ENCODE results near the gene AVPR2.

AVPR2 gene

DNA sequence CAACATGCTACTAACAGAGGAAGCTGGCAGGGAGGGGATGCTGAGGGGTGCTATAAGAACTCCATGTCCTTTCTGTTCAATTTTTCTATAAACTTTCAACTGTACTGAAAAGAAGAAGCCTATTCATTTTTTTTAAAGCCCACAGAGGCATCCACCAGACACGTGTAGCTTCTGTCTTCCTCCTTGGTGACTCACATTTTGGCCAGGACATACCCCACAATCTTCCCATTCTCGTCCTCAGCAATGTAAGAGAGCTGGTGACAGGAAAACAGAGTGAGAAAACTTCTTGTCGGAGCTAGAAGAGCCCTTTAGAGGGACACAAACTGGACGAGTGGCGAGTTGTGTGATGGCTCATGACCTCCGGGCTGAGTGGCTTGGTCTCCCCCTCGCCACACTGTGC is 29.3 kb downstream of the AVPR2 start:
- DNase-seq, result no peak

DNA sequence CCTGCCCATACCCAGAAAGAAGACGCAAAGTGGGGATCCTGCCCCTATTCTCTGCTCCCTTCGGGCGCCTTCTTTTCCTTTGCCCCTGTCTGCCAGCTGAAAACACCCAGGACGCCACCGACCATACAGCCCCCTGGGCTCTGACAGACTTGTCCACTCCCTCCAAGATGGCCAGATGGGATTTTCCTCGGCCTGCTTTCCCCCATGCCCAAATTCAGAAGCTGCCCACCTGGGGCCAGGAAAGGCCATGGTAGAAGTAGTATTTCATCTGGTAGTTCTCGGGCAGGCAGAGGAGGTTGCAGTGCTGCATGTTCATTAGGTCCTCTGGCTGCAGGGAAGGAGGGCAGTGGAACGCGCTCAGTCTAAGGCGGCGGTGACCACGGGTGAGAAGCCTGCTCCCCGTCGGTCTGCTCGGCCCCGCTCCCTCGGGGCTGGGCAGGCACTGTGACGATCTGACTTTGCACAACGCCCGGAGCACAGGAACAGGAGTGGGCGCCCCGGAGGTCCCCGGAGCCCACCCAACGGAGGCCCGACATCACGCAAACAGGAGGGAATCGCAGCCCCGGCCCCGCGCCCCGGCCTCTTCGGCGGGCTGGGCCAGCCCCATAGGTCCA is 29.8 kb downstream of the AVPR2 start:
- DNase-seq, result no peak

DNA sequence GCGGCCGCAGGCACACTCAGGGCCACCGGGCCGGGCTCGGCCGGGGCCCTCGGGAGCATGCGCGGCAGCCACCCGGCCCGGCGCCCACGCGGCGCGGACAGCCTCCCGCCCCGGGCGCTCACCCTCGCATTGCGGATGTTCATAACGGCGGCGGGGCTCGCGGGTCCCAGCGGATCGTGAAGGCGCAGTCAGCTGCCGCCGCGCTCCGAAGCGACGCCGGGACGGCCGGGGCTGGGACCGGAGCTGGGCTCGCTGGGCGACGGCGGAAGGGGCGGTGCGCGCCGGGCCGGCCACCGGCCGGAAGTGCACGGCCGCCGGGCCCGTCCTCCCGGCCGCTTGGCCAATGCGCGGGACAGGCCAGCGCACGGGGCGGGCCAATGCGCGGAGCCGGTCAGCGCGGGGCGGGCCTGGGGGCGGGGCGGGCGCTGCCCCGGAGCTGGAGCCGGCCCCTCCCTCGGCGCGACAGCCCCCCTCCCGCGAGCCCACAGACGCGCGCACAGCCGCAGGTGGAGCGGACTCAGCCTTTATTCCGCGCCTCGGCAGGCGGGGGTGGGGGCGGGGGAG is 30.4 kb downstream of the AVPR2 start, which contains the start of gene NAA10:
NAA10 (minus strand) TSS at position 276 of the 564 bp plus-strand sequence; CDS start at position 143, 133 bp downstream.
- peak; percentile 29 to 67 (median 44) for DNase-seq

DNA sequence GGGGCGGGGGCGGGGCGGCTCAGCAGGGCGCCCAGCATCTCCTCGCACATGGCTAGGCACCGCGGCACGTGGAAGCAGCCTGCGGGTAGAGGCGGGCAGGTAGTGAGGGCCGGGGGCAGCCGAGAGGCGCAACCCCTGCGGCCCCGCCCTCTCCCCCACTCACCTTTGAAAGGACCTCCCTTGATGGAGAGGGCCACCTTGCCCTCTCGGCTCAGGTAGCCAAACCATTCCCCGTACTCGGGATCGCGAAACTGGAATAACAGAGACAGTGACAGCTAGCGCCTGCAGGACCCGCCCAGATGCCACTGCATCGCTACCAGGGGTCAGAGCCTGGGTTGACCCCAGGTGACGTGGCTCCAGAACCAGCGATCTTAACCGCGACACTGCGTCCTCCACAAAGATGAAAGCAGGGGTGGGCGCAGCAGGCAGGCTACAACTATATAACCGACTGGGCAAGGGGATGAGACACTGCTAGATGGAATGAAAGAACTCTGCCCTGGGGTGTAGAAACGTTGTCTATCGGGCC is 30.9 kb downstream of the AVPR2 start:
- no peak for DNase-seq

DNA sequence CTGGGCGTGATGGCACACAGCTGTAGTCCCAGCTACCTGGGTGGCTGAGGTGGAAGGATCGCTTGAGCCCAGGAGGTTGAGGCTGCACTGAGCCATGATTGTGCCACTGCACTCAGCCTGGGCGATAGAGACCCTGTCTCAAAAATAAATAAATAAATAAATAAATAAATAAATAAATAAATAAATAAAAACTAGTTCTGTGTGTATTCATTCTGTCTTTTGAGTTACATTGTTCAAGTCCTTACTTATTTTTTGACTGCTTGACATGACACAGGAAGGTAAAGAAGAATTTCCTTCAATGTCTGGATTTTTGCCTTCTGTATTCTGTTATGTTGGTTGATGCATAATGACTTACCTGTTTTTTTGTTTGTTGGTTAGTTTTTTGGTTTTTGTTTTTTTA is 32.6 kb downstream of the AVPR2 start:
- DNase-seq, result no peak

DNA sequence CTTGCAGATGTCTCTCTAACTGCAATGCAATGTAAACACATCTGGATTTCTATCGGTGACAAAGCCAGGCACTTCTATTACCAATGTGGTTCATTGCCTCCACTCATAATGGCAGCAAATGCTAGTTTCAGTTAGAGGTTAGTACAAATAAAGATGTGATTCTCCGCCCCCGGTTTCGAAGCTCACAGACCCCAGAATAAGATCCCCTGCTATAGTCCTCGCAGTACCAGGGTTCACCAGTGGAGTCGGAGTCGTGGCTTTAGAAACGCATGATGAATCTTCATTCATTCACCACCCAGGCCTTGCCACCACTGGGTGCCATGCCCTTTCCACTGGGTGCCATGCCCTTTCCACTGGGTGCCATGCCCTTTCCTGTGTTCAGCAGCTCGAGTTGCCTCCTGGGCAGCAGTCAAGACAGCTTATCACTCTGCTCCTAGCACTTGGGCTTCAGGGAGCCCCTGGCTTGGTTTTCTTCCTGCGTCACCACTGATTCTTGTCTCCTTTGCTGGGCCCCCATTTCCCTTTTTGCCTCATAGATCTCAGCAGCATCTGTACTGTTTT is 33.8 kb downstream of the AVPR2 start:
- no peak for DNase-seq

DNA sequence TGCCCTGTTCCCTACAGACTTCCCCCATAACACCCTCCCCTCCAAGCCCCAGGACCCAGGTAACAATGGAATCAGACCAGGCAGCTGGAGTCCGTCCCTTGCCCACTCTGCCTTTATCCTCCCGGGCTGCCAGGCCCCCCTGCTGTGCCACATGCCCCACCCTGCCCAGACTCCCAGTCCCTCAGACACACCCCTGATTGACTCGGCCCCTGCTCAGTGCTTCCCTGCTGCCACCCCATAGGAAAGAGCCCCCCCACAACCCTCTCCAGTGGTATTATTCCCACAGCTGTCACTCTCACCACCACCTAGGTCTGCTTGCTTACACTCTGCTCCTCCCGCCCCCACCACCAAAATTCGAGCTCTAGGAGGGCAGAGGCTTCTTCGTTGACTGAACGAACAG is 35.1 kb downstream of the AVPR2 start:
- no peak for DNase-seq

DNA sequence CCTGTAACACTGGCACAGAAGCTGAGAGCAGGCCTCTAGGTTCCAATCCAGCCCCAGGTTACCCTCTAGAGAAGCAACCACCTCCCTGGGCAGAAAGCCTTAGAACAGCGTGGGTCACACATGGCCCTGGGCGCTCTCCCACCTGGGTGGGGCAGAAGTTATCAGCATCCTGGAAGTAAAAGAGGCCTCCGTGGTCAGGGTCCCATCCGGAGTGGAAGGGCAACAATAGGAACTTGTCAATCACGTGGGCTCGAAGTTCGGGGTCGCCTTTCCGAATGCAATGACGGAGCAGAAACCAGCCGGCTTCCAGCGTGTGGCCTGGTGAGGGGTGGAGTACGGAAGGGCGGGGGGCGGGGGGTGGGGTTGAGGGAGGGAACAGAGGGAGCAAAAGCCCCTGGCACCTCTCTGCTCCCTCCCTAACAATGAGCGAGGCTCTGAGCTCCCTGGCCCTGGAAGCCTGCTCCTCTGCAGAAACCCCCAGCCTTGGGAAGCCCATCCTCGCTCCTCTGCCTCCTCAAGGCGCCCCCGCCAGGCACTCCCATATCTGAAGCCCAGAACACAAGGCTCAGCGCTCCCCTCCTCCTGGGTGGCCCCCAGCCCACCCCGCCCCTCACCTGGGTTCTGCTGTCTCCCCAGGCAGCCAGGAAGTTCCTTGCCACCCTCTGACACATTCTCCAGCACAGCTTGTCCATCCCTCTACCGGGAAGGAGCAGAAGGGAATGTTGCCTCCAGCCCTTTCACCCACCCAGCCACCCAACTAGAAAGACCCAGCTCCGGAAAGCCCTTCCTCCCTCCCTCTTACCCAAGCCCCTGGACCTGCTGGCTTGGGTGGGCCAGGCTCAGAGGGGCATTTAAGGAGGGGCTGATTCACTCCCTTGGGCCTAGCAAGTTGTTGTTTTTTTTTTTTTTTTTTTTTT is 37.1 kb downstream of the AVPR2 start:
- no peak for DNase-seq

DNA sequence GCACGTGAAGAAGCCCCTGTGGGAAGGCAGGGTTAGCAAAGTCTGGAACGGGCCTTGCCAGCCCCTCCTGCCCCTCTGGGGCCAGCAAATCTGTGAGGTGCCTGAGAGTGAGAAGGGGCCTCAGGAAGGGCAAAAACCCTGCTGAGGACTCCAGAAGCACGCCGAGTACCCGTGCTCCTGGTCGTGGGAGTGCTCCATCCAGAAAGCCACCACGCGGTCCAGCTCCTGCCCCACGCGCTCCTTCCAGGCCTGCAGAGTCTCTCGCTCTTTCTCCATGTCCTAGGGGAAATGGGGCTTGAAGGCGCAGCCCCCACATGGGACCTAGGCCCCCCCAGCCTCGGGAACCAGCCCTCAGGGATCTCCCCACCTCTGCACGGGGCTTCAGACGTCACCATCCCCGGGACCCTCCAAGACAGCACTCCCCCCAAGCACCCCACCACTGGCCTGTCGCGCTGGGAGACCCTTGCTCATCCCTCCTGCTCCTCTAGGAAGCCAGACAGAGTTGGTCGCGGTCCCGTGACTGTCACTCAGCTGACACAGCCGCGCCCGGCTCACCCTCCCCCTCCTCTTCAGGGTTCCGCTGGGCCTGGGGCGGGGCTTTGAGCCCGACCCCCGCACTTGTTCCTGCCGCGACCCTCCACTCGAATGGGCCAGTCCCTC is 39.8 kb downstream of the AVPR2 start, which contains the start of gene RENBP:
RENBP (minus strand) TSS at position 504 of the 660 bp plus-strand sequence; CDS start at position 471, 33 bp downstream.
- peak in 2 of 5 experiments; percentile 29 to 52 for DNase-seq

DNA sequence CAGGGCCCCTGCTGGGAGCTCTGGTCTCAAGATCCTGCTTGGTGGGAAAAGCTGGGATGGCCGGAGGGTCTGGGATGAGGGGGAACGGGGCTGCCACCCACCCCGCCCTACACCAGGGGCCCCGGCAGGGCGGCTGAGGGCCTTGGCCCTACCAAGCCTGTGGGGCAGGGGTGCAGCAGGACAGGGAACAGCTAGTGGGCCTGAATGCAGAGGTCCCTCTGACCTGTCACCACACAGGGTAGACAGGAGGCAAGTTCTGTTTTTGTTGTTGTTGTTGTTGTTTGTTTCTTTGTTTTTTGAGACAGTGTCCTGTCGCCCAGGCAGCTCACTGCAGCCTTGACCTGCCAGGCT is 40.3 kb downstream of the AVPR2 start:
- DNase-seq, result no peak

DNA sequence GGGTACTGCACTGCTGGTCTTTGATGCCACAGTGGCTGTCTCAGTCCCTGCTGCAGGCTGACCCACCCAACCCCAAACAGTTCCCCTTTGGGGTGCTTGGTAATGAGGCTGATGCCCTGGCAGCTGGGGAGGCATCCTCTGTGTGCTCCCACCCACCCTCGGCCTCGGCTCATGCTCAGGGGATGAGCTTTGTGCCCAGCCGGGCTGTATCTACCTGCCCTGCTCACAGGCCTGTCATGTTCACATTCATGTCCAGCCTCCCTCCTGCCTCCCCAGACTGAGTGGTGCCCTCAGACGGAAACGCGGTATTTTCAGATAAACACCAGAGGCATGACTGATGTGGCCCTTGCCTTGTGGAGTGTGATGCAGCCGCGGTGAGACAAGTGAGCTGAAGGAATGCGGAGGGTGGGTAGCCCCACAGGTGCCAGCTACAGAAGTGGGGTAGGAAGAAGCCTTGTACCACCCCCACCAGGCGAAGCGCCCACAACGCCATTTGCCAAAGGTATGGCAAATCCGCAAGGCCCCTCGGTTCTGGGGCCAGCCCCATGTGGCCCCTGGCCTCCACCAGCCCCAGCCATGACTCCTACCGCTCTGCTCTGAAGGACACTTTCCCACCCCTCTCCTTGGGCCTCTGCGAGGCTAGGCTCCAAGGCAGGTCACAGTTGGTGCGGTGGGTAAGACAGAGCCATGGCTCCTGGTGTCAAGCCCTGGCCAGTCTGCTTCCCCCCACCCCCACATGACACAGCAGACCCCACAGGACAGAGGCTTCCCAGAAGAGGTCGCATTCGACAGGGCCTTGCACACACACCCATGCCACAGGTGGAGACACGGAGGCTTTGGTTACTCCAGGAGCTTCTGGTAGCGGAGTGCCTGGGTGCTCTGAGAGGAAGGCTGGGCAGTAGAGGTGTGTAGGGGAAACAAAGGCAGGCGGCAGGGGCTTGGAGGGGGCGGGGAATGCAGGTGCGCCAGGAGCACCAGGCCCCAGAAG is 41.8 kb downstream of the AVPR2 start:
- no peak for DNase-seq

DNA sequence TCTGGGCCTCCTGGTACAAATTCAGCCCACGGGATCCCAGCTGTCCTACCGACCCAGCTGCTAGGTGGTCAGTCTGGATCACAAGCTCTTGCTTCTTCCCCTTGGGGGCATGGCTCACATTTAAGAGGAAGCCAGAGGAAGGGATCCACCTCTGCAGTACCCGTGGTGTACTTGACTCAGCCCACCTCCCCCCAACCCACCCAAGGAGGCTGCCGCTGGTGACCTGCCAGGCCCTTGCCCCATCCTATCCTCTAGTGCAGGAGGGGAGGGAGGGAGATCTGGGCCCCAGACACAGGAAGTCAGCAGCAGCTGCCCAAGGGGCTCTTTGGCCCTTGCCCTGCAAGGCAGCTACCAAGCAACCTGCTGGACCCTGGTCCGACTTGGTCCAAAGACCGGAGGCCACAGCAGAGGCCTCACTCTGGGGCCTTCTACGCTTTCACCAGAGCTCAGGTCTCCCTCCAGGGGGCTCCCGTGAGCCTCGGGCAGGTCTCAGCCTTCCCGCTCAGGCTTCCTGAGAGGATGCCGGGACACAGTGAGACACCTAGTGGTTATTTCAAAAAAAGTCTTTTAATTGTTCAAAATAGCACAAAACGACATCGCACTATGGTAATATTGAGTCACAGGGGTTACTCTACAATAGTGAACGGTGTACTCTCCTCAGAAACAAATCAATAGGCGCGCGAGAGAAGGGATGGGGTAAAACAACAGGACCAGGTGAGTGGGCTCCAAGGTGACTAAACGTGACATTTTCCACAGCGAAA is 42.7 kb downstream of the AVPR2 start:
- DNase-seq, result peak; percentile 47 to 80 (median 65)

DNA sequence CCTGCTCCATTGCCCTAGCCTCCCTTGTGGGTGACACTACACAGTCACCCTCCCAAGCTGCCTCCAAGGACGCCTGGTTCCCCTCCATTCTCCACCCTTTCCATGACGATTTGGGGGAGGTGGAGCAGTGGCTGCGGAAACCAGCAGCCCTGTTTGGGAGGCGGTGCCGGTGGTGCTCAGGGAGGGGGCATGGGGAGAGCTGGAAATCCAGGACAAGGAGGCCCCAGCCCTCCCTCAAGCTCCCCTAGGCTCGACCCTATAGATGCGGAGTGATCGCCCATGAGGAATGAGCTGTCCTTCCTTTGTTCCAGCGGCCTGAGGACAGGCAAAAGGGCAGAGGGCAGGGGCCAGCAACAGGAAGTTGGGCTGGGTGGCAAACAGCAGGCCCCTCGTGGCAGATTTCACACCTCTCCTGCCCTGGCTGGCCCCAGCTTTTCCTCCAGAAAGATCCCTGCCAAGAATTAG is 43.6 kb downstream of the AVPR2 start:
- DNase-seq, result no peak

DNA sequence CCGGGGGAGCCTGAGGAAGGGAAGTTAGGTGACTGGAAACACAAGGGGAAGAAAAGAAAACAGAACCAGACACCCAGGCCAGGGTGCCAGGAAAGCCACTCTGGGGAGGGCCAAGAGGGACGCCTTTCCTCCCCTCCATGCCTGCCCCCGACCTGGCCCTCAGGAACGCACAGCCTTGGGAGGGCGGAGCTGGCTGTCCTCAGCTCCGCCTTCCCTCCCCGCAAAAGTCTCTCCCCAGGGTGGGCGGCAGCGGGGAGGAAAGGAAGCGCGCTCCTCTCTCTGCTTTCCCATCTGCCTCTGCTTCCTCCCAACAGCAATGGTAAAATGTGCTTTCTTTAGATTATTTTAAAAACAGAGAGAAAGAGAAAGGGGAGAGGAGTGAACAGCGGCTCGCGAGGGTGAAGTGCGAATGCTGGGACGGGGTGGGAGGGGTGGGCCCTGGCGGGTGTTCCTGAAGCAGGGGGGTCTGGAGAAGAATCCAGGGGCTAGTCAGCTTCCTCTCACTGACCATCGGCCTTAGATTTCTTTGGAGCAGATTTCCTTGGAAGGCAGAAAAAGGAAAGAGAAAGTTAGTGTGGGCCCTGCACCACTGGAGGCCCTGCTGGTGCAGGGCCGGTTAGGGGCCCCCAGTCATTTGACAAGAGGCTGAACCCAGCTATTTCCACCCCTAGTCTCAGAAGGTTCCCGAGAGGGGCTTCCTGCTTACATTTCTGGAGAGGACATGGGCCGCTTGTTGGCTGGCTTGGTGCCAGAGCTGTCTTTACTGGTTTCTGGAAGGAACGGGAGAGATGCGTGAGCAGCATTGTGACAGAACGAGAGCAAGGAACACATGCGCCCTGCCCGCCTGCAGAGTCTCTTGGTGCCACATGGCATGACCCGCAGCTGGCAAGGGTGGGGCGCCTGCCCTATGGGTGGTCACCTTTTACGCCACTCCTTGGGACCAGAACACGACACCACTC is 44.7 kb downstream of the AVPR2 start:
- no peak for DNase-seq

DNA sequence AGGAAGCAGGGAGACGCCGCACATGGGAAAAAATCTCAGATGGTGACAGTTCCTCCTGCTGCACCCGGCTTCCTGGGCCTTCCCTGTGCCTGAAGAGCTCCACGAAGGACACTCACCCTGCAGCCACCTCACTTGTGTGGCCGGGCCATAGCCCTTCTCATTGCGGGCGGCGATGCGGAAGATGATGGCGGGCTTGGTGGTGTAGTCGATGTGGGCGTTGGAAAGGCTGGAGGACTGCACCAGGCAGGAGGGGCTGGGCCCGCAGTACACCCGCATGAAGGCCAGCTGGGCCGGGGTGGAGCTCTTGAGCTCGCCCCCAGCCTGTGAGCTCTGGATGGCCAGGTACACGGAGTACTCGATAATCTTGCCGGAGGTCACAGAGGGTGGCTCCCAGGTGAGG is 45.7 kb downstream of the AVPR2 start:
- no peak for DNase-seq

DNA sequence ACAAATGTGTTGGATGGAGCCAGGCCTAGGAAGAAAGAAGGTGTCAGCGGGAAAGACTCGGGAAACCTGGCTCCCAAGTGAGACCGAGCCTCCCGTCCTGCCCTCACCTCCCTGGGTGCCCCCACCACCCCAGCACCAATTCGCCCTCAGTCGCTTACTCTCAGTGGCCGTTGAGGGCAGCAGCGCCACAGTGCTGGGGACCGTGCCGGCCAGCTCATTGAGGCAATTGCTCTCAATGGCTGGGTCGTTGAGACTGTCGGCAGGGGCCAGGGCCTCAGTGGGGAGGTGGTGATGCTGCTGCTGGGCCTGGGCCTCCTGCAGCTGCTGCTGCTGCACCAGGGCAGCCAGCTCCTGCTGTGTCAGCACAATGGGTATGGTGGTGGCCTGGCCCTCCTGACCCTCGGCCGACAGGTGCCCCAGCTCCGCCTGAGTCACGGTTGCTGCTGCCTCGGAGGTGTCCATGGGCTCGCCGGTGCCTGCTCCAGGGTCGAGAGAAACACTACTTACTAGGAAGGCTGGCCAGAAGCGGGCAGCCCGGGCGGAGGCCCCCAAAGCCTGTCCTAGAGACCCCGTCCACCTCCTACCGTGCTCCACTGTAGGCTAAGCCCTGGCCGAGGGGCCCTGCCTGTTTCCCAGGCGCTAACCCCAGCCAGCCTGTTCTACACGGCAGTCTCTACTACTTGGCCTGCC is 47.4 kb downstream of the AVPR2 start:
- no peak for DNase-seq

DNA sequence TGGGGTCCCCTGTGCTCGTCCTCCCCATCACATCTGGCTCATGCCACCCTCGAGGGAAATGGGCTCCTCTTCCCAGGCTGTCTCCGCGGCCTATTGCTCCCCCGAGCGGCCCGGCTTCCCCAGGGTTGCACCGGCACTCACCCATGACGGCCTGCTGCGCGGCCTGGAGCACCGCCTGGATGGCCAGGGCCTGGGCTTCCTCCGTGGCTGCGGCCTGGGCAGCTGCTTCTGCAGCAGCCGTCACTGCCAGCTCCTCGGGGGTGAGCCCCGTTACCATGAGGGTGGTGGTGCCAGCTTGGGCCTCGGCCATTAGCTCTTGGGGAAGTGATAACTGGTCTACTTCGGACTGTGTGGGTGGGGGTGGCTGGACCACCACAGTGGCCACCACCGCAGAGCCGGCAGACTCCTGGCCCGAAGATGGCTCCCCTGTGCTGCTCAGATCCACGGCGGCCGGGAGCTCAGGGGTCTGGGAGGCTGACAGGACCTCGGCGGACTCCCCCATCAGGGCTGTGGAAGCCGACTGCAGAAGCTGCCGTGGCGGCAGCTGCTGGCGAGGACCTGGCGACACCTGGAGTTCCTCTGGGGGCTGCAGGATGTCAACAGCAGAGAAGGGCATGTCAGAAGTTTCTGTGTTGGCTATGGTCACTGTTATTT is 48.0 kb downstream of the AVPR2 start:
- DNase-seq, result no peak

DNA sequence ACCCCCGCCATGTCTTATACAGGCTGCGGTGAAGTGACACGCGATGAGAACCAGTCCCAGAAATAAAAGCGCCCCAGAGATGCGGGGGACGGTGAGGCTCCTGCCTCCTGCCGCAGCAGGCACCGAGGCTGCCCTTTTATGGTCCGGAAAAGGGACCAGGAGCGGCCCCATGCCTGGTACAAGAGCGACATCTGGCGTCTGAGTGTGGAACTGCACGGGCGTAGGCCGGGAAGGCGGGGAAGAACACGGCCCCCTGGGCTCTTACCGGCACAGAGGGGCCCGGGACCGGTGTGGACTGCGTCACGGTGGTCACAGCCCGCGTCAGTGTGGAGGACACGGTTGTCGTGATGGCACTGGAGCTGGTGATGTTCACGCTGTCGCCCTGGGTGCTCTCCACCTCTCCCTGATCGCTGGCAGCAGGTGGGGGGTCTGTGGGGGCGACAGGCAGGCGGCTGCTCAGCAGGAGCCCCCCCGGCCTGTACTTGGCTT is 48.9 kb downstream of the AVPR2 start:
- peak; percentile 53 to 68 (median 62) for DNase-seq
